ENCODE results near the gene TXNL4B.

TXNL4B gene

GRCh38 chr16:72109300-72109699, 15.9 kb upstream of the TXNL4B start:
- H3K36me3 ChIP-seq (ENCODE audit: insufficient read depth, low read length) = peaks cover 32% of the 10 kb centered on the region; the same call in 1 of the 2 replicates

GRCh38 chr16:72108353-72109102, 15.1 kb upstream of the TXNL4B start:
- no peak overlapping the region for H3K9ac ChIP-seq (ENCODE audit: insufficient read length)
- no peak for DNase-seq (ENCODE audit: low read depth, low spot score)
- TF ChIP-seq POLR2AphosphoS5 (IDR thresholded peaks at IDR 0.05; ENCODE audit: borderline replicate concordance, low read depth, low read length) (no peak), EZH2 (IDR thresholded peaks at IDR 0.05) (no peak), FOXP2 (optimal IDR thresholded peaks at IDR 0.05; ENCODE audit: control extremely low read depth, extremely low read length, insufficient read depth) (no peak)
- no peaks in the 10 kb centered on the region for H3K9me3 ChIP-seq (ENCODE audit: low read depth, low read length)
- no peak overlapping the region for H3K27ac ChIP-seq
- H3K36me3 ChIP-seq (ENCODE audit: insufficient read depth, low read length) = peaks cover 32% of the 10 kb centered on the region; the same call in 1 of the 2 replicates
- H3K4me3 ChIP-seq = no peak overlapping the region

More at GRCh38 chr16:72109300-72109699, 15.9 kb upstream of the TXNL4B start:
- no peak overlapping the region for H3K27ac ChIP-seq
- H3K4me3 ChIP-seq = no peak overlapping the region
- TF ChIP-seq FOXP2 (optimal IDR thresholded peaks at IDR 0.05; ENCODE audit: control extremely low read depth, extremely low read length, insufficient read depth) (no peak), EZH2 (IDR thresholded peaks at IDR 0.05) (no peak), POLR2AphosphoS5 (IDR thresholded peaks at IDR 0.05; ENCODE audit: borderline replicate concordance, low read depth, low read length) (no peak)
- no peak overlapping the region for H3K9ac ChIP-seq (ENCODE audit: insufficient read length)
- no peak for DNase-seq (ENCODE audit: low read depth, low spot score)
- H3K9me3 ChIP-seq (ENCODE audit: low read depth, low read length) = no peaks in the 10 kb centered on the region

GRCh38 chr16:72107371-72107770, 14.0 kb upstream of the TXNL4B start:
- no peaks in the 10 kb centered on the region for H3K9me3 ChIP-seq (ENCODE audit: low read depth, low read length)
- DNase-seq (ENCODE audit: low read depth, low spot score) = no peak
- no peak overlapping the region for H3K4me3 ChIP-seq
- H3K27ac ChIP-seq = no peak overlapping the region
- peaks cover 32% of the 10 kb centered on the region; the same call in 1 of the 2 replicates for H3K36me3 ChIP-seq (ENCODE audit: insufficient read depth, low read length)
- TF ChIP-seq POLR2AphosphoS5 (IDR thresholded peaks at IDR 0.05; ENCODE audit: borderline replicate concordance, low read depth, low read length) = no peak
- no peak for TF ChIP-seq FOXP2 (optimal IDR thresholded peaks at IDR 0.05; ENCODE audit: control extremely low read depth, extremely low read length, insufficient read depth)
- no peak for TF ChIP-seq EZH2 (IDR thresholded peaks at IDR 0.05)
- no peak overlapping the region for H3K9ac ChIP-seq (ENCODE audit: insufficient read length)

GRCh38 chr16:72105978-72106377, 12.6 kb upstream of the TXNL4B start:
- DNase-seq (ENCODE audit: low read depth, low spot score) = no peak
- H3K4me3 ChIP-seq = no peak overlapping the region
- no peak overlapping the region for H3K9ac ChIP-seq (ENCODE audit: insufficient read length)
- no peaks in the 10 kb centered on the region for H3K9me3 ChIP-seq (ENCODE audit: low read depth, low read length)
- H3K27ac ChIP-seq = no peak overlapping the region
- peaks cover 31% of the 10 kb centered on the region; the same call in 1 of the 2 replicates for H3K36me3 ChIP-seq (ENCODE audit: insufficient read depth, low read length)
- no peak for TF ChIP-seq FOXP2 (optimal IDR thresholded peaks at IDR 0.05; ENCODE audit: control extremely low read depth, extremely low read length, insufficient read depth)
- no peak for TF ChIP-seq EZH2 (IDR thresholded peaks at IDR 0.05)
- no peak for TF ChIP-seq POLR2AphosphoS5 (IDR thresholded peaks at IDR 0.05; ENCODE audit: borderline replicate concordance, low read depth, low read length)

- DNase-seq (ENCODE audit: low read depth, low spot score) = no peak
- peaks cover 29% of the 10 kb centered on the region; the same call in 1 of the 2 replicates for H3K36me3 ChIP-seq (ENCODE audit: insufficient read depth, low read length)
- H3K4me3 ChIP-seq = no peak overlapping the region
- TF ChIP-seq EZH2 (IDR thresholded peaks at IDR 0.05) = no peak
- no peak for TF ChIP-seq FOXP2 (optimal IDR thresholded peaks at IDR 0.05; ENCODE audit: control extremely low read depth, extremely low read length, insufficient read depth)
- TF ChIP-seq POLR2AphosphoS5 (IDR thresholded peaks at IDR 0.05; ENCODE audit: borderline replicate concordance, low read depth, low read length) = no peak
- no peak overlapping the region for H3K27ac ChIP-seq
- no peak overlapping the region for H3K9ac ChIP-seq (ENCODE audit: insufficient read length)
- no peaks in the 10 kb centered on the region for H3K9me3 ChIP-seq (ENCODE audit: low read depth, low read length)
These were observed 11.5 kb upstream of the TXNL4B start for GRCh38 chr16:72104905-72105304.

- Histone ChIP-seq H3K4me3 (no peak overlapping the region), H3K9me3 (ENCODE audit: low read depth, low read length) (no peaks in the 10 kb centered on the region), H3K9ac (ENCODE audit: insufficient read length) (no peak overlapping the region), H3K27ac (no peak overlapping the region), H3K36me3 (ENCODE audit: insufficient read depth, low read length) (peaks cover 23% of the 10 kb centered on the region; the same call in 1 of the 2 replicates)
- no peak for TF ChIP-seq EZH2 (IDR thresholded peaks at IDR 0.05)
- no peak for TF ChIP-seq POLR2AphosphoS5 (IDR thresholded peaks at IDR 0.05; ENCODE audit: borderline replicate concordance, low read depth, low read length)
- TF ChIP-seq FOXP2 (optimal IDR thresholded peaks at IDR 0.05; ENCODE audit: control extremely low read depth, extremely low read length, insufficient read depth) = no peak
- DNase-seq (ENCODE audit: low read depth, low spot score) = no peak
These were observed 7.8 kb upstream of the TXNL4B start for GRCh38 chr16:72101195-72101594.

GRCh38 chr16:72099377-72099818, 6.0 kb upstream of the TXNL4B start:
- Histone ChIP-seq H3K36me3 (ENCODE audit: insufficient read depth, low read length) (peaks cover 12% of the 10 kb centered on the region; the same call in 1 of the 2 replicates), H3K9me3 (ENCODE audit: low read depth, low read length) (no peaks in the 10 kb centered on the region), H3K4me3 (no peak overlapping the region), H3K27ac (no peak overlapping the region), H3K9ac (ENCODE audit: insufficient read length) (no peak overlapping the region)
- no peak for DNase-seq (ENCODE audit: low read depth, low spot score)
- TF ChIP-seq POLR2AphosphoS5 (IDR thresholded peaks at IDR 0.05; ENCODE audit: borderline replicate concordance, low read depth, low read length) (no peak), FOXP2 (optimal IDR thresholded peaks at IDR 0.05; ENCODE audit: control extremely low read depth, extremely low read length, insufficient read depth) (no peak), EZH2 (IDR thresholded peaks at IDR 0.05) (no peak)

GRCh38 chr16:72098936-72099335, 5.5 kb upstream of the TXNL4B start:
- H3K9ac ChIP-seq (ENCODE audit: insufficient read length) = no peak overlapping the region
- H3K27ac ChIP-seq = no peak overlapping the region
- H3K4me3 ChIP-seq = no peak overlapping the region
- DNase-seq (ENCODE audit: low read depth, low spot score) = no peak
- no peaks in the 10 kb centered on the region for H3K9me3 ChIP-seq (ENCODE audit: low read depth, low read length)
- TF ChIP-seq EZH2 (IDR thresholded peaks at IDR 0.05) = no peak
- no peak for TF ChIP-seq POLR2AphosphoS5 (IDR thresholded peaks at IDR 0.05; ENCODE audit: borderline replicate concordance, low read depth, low read length)
- no peak for TF ChIP-seq FOXP2 (optimal IDR thresholded peaks at IDR 0.05; ENCODE audit: control extremely low read depth, extremely low read length, insufficient read depth)
- peaks cover 12% of the 10 kb centered on the region; the same call in 1 of the 2 replicates for H3K36me3 ChIP-seq (ENCODE audit: insufficient read depth, low read length)
